Stimulated activated CD4-positive, alpha-beta T cell treated with anti-CD3 and anti-CD28 coated beads, Interleukin-12 subunit alpha, Interleukin-12 subunit beta, amount 100 ng/mL, for 4 hours (primary cell): Measurements from ENCODE around the gene DYNC1I1.

ENCODE experiments used
- DNase-seq: peaks from one replicate; pipeline ENCODE4 v3.0.0-alpha.2; 2020

DYNC1I1 gene

GRCh38 chr7:96033009-96033598 lies 260.8 kb downstream of the DYNC1I1 start:
- DNase-seq, result no peak

GRCh38 chr7:96034940-96035727 lies 262.8 kb downstream of the DYNC1I1 start:
- no peak for DNase-seq

DNA sequence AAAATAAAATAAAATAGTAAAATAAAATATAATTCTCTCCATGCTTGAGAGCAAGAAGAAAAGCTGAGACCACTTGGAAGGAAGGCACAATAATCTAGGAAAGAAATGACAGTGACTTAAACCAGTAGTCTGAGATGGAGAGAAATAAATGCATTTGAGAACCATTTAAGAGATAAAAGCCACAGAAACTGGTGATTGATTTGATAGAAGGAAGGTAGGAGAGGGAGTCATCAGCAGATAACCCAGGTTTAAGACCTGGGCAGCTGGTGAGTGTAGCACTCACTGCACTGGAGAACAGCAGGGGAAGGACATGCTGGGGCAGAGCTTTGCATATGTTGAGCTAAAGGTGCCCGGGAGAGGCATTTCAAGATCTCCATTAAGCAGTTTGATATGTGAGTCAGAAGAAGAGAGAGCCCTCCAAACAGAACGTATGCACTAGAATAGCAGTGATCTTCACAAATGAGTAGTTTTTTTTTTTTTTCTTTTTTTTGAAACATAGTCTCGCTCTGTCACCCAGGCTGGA lies 268.0 kb downstream of the DYNC1I1 start:
- no peak for DNase-seq

- DNase-seq, result no peak
These were observed 268.8 kb downstream of the DYNC1I1 start for GRCh38 chr7:96041171-96041570.

- no peak for DNase-seq
These were observed 272.8 kb downstream of the DYNC1I1 start for GRCh38 chr7:96045181-96045580.

GRCh38 chr7:96045919-96046318 lies 273.6 kb downstream of the DYNC1I1 start:
- DNase-seq, result no peak

DNA sequence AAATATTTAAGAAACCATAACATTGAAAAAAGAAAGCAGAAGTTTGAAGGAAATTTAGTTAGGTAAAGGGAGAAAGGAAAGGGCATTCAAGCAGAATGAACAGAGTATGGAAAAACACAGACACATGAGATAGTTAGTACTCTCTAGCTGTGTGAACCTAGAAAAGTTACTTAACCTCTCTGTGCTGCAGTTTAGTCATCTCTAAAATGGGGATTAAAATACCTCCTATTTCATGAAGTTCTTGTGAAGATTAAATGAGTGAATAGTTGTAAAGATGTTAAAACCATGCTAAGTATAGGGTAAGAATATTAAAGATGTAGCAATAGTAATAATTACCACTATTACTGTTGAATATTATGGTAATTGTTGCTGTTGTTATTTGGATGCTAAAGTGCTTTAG lies 279.9 kb downstream of the DYNC1I1 start:
- DNase-seq, result no peak

- no peak for DNase-seq
These were observed 280.6 kb downstream of the DYNC1I1 start for GRCh38 chr7:96052860-96053470.

GRCh38 chr7:96055717-96056116 lies 283.4 kb downstream of the DYNC1I1 start:
- no peak for DNase-seq

DNA sequence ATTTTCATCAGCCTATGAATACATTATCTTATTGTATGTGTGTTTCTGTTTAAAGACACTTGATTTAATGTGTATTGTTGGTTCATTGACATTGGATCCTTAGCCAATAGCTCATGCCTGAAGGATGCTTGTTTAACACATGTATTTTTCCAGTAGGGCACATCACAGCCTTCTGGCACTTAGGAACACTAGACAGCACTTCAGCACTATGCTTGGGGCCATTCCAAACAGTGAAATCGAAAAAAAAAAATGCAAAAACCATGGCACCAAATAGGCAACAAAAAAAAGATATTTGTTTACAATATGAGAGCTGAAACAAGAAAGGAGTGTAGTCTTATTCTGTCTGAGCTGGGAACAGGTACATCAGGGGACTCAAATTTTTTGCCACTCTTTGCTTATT lies 286.7 kb downstream of the DYNC1I1 start:
- no peak for DNase-seq

- DNase-seq, result no peak
These were observed 288.7 kb downstream of the DYNC1I1 start for GRCh38 chr7:96061009-96061408.

- no peak for DNase-seq
These were observed 289.5 kb downstream of the DYNC1I1 start for GRCh38 chr7:96061844-96062243.

- no peak for DNase-seq
These were observed 295.0 kb downstream of the DYNC1I1 start for GRCh38 chr7:96067321-96067720.

GRCh38 chr7:96069401-96069800 lies 297.0 kb downstream of the DYNC1I1 start:
- no peak for DNase-seq

- DNase-seq, result no peak
These were observed 302.5 kb downstream of the DYNC1I1 start for GRCh38 chr7:96074871-96075270.

GRCh38 chr7:96075510-96076349 lies 303.4 kb downstream of the DYNC1I1 start:
- peak; percentile 43 for DNase-seq

- no peak for DNase-seq
These were observed 304.0 kb downstream of the DYNC1I1 start for GRCh38 chr7:96076350-96076707.

DNA sequence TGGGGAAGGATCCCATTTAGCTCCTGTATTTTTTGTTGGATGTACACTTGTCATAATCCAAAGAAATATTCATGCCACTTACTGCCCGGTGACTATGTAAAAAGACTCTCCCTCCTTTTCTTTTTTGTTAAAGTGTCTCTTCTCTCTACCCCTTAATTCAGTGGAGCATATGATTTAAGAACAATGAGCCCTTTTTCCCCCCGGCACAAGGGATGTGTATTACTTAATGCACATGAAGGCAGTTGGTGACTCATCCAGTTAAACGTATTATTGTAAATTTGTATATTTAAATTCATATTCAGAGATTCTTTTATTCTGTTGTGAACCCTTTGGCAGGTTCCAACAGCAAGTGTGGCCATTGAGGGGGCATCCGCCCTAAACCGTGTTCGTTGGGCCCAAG lies 307.7 kb downstream of the DYNC1I1 start:
- no peak for DNase-seq

DNA sequence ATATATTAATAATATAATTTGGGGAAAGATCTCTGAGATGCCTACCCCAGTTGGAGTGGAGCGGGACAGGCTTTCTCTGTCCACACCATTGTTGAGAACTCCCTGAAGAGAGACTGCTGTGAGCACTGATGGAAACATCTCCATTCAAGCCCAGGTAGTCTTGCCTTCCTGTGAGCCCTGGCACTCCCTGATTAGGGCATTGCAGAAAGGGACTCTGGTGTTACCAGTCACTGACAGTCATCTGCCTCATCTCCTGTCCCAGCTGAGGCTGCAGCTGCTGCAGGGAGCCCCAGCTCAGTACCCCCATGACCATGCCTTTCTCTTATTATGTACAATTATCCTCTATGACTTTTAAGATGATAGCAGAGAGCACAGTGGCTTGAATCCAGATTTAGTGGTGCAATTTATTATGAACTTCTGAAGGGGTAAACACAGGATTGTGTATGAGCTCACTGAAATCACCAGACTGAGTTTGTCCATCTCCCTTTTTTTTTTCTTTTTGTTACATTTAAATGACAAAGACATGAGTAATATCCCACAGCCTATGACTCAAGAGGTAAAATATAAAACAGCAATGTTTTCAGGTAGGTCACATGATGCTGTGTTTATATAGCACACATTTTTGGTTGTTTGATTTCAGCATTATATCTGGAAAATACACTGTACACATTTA lies 312.7 kb downstream of the DYNC1I1 start:
- DNase-seq, result no peak

DNA sequence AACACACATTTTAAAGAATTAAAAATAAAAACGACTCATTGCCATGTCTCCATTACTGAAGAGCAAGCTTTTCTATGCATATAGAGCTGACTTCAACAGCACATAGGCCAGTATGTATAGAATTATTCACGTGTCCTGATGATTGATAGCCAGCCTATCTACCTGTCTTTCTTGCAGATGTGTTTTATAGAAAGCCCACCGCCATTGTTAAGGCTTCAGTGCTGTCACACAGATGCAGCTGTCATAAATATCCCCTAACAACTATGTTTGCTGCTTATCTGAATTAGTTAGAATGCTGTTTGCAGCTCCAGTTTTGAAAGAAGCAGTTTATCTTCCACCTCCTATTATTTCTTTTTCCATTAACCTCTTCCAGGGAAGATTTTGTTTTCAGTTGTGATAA lies 313.6 kb downstream of the DYNC1I1 start:
- no peak for DNase-seq

- no peak for DNase-seq
These were observed 316.2 kb downstream of the DYNC1I1 start for GRCh38 chr7:96088579-96088978.

DNA sequence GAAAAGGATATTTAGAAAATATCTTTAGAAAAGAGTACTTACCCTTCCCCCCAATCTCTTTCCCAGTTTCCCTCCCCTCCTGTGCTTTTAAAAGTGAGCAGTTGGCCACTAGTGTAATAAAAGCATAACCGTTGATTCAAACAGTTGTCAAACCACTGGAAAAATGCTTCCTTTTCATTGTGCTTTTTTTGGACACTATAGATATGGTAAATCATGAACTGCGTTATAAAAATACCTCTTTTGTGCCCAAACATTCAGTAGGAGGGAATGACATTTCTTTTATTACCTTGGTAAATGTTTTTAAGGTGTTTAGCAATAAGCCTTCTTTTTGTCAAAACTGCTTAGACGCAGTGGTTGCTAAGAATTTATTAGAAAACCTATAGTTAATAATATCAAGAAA lies 317.2 kb downstream of the DYNC1I1 start:
- DNase-seq, result no peak

GRCh38 chr7:96090756-96091155 lies 318.4 kb downstream of the DYNC1I1 start:
- DNase-seq, result no peak
